ENCODE results near the gene LPAR1.

Gene LPAR1

DNA sequence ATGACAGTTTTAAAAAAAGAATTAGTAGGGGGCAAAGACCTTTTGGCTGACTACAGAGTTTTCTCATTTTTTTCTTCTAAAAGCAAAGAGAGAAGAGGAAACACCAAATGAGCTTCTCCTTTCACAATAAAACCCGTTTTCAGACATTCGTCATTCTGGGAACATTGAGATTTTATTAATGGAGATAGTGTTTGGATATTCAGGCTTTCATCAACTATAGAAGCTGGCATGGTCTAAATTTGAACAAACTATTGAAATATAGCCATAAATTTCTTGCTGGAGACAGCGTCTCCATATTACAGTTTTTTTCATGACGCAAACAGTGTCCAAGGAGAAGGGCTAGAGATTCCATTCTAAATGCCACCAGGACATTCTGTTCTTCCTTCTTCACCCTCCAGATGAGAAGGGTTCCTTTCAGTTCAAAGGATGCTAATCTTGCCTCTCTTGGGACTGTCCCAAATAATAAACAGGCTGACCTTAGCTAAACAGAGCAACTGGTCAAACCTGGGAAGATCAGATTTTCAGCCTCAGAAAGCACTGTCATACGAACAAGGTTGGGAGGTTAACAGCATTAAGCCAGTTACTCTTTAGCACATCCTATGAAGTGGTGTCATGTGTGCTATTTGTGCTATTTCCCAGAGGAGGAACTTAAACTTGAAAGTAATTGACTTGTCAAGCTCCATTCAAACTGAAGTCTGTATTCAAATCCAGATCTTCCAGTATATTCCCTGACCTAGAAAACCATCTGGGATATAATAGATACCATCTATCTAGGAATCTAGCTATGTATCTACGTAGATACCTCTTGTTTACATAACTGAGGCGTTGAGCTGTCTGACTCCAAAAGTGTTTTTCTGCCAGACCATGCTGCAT lies 125.6 kb downstream of the LPAR1 start:
- no peak for DNase-seq

- no peak for DNase-seq
Measured at GRCh38 chr9:110911659-110912418, 126.4 kb downstream of the LPAR1 start.

GRCh38 chr9:110908894-110909293 lies 129.4 kb downstream of the LPAR1 start:
- no peak for DNase-seq

DNA sequence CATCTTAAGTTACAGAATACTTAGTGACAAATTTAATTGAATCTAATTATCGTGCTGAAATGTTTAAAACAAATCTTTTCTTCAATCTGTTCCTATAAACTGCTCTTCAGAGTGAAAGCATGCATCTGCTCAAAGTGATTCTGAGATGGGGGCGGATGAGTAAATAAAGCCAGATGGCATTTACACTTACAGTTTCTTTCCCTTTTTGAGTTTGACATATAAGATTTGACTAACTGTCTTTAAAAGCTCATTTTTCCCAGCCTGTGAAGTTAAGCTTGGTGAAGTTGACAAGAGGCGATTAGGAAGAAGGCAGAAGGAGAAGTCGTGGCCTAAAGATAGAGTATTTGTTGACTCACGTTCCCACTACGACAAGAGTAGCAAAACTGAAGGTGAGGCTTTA lies 137.4 kb downstream of the LPAR1 start:
- no peak for DNase-seq

DNA sequence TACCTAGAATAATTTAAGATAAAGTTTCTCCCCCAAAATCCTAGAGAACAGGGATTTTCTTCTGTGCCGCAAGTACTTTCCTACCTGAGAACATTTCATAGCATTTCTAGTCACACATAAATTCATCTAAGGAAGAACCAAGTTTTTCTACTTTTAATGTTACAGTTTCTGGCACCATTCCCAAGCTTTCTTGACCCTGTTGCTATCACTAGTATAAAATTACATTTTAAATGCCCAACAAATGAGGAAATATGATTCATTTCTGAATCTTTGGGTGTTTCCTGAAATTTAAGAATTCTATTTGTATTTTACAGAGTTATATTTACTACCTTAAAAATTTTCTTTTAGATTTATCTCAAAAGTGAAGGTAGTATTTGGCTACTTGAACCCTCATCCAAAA lies 137.8 kb downstream of the LPAR1 start:
- DNase-seq: no peak

GRCh38 chr9:110898866-110899265 lies 139.4 kb downstream of the LPAR1 start:
- DNase-seq: no peak

DNA sequence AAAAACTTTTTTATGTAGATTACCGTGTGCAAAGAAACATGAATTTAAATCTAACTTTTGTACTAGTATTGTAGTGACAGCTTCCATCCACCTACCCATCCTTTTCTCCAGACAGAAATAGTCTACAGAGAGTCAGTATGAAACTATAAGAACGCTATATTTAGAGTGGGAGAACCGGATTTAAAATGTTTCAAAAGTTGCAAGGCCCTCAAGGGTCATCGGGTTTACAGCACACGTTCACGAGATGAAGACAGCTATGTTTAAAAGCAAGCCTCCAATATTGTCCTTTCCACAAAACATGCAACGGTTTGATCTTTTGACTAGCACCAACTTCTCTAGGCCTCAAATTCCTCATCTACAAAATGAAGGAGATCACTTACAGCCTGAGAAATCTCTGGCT lies 139.9 kb downstream of the LPAR1 start:
- DNase-seq: no peak

DNA sequence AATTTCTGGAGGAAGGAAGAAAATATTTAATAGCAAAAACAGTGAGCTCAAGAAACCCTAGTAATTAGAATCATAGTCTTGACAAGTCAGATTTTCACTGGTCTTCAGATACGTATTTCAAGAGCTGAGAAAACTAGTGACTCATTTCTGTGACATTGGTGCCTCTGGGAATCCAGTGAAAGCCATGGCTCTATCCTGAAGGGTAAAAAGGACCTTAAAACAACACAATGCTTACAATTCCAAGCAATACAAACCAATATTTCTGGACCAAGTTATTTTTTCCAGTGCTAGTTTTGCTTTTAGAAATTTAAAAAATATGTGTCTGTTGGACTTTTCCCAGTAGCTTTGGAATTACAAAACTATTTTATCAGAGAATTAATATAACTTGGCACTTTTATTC lies 140.3 kb downstream of the LPAR1 start:
- no peak for DNase-seq

- no peak for DNase-seq
Measured at GRCh38 chr9:110895147-110895905, 142.9 kb downstream of the LPAR1 start.

DNA sequence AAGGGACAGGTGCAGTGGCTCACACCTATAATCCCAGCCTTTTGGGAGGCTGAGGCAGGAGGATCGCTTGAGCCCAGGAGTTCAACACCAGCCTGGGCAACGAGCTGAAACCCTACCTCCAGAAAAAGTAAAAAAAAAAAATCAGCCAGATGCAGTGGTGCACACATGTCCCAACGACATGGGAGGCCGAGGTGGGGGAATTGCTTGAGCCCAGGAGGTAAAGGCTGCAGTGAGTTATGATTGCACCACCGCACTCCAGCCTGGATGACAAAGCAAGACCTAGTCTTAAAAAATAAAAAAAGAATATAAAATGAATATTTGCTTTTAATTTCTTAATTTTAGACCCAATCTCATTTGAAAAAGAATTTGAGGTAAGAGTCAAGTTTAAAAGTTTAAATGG lies 143.5 kb downstream of the LPAR1 start:
- DNase-seq: no peak

DNA sequence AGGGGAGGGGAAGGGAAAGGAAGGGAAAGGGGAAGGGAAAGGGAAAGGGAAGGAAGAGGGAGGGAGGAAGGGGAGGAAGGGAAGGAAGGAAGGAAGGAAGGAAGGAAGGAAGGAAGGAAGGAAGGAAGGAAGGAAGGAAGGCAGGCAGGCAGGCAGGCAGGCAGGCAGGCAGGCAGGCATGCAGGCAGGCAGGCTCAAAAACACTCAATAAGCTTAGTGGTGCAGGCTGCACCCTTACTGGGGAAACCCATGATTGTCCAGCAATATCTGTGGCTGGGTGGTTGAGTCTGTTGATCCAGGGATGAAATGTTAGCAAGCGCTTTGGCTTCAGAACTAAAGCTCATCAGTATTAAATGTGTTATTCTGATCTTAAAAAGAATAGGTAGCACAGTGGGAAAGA lies 145.6 kb downstream of the LPAR1 start:
- no peak for DNase-seq

GRCh38 chr9:110891760-110892159 lies 146.5 kb downstream of the LPAR1 start:
- no peak for DNase-seq

DNA sequence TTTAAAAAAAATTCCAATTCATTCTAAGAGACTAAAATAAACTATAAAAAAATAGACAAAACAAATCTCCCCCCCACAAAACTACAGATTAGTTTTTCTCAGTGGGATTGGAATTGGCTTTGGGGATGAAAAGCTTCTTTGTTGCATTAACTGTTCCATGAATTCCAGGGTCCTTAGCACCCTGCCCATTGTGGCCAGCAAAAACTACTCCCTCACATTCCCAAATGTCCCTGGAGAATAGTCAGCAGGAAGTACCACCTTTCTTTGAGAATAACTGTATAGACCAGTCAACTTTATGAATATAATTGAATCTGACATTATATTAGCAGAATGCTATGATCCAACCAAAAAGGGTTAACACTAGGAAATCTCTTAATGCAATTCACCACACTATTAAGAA lies 147.9 kb downstream of the LPAR1 start:
- no peak for DNase-seq

- DNase-seq: no peak
Measured at GRCh38 chr9:110887276-110887675, 151.0 kb downstream of the LPAR1 start.

DNA sequence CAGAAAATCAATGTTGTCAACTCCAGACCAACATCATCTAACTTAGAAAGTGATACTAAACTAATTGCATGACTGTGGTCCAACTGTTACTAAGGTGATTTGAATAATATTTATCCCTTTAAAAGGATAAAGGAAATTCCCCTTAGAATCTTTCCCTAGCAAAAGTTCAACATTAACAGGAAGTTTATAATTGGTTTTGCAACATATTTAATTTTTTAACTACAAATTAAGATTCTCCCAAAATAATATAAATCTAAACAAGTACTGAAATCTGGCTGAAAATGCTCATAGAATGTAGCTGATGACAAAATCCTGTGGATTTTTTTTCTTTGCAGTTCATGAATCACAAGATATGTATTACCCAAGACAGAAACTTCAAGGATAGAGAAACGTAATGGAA lies 151.4 kb downstream of the LPAR1 start:
- no peak for DNase-seq

DNA sequence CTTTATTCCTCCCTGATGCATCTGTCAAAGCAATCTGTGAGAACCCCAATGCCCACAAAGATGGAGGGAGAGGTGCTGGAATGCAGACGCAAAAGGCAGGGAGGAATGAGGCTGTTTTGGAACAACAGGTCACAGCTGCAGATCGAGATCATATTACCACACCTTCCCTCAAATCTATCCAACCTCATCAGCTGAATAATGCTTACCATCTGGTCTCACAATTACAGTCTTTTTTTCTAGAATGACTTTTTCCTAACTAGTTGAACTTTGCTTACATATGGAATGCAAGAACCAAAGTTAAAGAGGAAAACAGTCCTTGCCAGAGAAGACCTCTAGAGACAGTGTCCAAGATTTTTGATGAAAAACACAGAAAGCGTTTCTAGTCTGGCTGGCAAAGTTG lies 158.1 kb downstream of the LPAR1 start:
- no peak for DNase-seq

DNA sequence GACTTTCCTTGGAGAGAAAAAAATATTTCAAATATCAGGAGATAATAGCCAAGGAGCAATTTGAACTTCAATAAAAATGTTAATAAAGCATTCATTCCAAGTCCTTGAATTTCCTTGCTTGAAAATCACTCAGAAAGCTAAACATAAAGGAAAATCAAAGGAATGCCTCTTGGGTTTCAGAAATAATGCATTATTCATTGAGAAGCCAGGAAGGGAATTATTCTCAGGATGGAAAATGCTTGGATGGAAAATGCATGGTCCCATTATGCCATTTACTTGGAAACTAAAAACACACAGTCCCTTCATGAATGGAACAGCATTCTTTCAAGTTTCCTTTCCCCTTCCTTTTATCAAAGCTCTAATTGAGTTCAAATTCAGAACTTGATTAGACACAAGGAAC lies 160.9 kb downstream of the LPAR1 start:
- DNase-seq: no peak

- no peak for DNase-seq
Measured at GRCh38 chr9:110876929-110877328, 161.3 kb downstream of the LPAR1 start.

GRCh38 chr9:110874963-110875674 lies 163.2 kb downstream of the LPAR1 start:
- DNase-seq: no peak

GRCh38 chr9:110872920-110873319 lies 165.3 kb downstream of the LPAR1 start:
- no peak for DNase-seq

DNA sequence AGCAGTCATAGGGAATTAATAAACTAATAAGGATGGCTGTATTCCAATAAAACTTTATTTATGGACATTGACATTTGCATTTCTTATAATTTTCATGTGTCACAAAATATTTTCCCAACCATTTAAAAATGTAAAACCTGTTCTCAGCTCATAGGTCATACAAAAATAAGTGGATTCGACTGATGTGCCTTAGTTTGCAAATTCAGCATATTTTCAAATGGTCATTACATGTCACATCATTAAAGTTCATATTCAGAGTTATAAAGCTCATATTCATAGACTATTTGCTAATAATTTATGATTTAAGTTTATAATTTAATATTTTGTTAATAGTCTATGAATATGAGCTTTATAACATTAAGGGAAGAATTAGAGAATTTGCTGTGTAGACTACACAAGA lies 166.5 kb downstream of the LPAR1 start:
- DNase-seq: no peak

DNA sequence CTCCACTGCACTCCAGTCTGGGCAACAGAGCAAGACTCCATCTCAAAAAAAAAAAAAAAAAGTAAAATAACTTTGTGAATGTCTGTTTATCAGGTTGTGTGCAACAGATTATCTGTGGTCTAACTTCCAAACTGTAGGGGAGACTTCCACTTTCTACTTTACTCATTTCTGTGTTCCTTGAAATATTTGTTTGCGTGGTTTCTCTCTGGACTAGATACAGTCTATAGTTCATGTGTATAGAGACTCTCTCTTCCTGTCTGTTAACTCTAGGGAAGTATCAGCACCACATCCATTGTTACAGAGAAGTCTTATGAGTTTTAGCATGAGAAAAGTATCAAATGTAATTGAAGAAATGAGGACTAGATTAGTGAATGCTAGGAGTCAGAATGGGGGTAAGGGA lies 168.3 kb downstream of the LPAR1 start:
- DNase-seq: no peak

GRCh38 chr9:110864011-110864410 lies 174.3 kb downstream of the LPAR1 start:
- DNase-seq: no peak
